H9 (cell line): ENCODE data around the gene TECPR2. TPM values are rescaled to one million over a fixed set of nuclear protein-coding genes. Genes with fewer than 3 reads are reported as not detected.

Experiments
- DNase-seq: peaks from one replicate; pipeline ENCODE4 v3.0.0-alpha.2; 2017
- H2AFZ ChIP-seq: one replicate; pipeline ENCODE4 v1.6.1; 2013; ENCODE audit warnings: mild to moderate bottlenecking, low read length, control low read depth, moderate library complexity
- H2AK5ac ChIP-seq: 2 replicates; pipeline ENCODE4 v1.6.1; 2013; ENCODE audit warnings: low read length, control low read depth, mixed read lengths; ENCODE audit not compliant: insufficient read length
- H2BK120ac ChIP-seq: one replicate; pipeline ENCODE4 v1.6.1; 2013; ENCODE audit warnings: low read depth, mild to moderate bottlenecking, low read length, control low read depth, inconsistent platforms; ENCODE audit not compliant: poor library complexity, severe bottlenecking
- H2BK12ac ChIP-seq: 2 replicates; pipeline ENCODE4 v1.6.1; 2013; ENCODE audit warnings: low read length, control low read depth, mixed read lengths, low read depth; ENCODE audit not compliant: insufficient read length
- H2BK15ac ChIP-seq: 2 replicates; pipeline ENCODE4 v1.6.1; 2013; ENCODE audit warnings: low read depth, low read length, control low read depth
- H2BK20ac ChIP-seq: one replicate; pipeline ENCODE4 v1.6.1; 2013; ENCODE audit warnings: low read depth, mild to moderate bottlenecking, low read length, control low read depth, inconsistent platforms; ENCODE audit not compliant: poor library complexity, severe bottlenecking
- H2BK5ac ChIP-seq: 2 replicates; pipeline ENCODE4 v1.6.1; 2013; ENCODE audit warnings: low read length, control low read depth, mixed read lengths; ENCODE audit not compliant: insufficient read length
- H3K14ac ChIP-seq: 2 replicates; pipeline ENCODE4 v1.6.1; 2013; ENCODE audit warnings: low read length, control low read depth; ENCODE audit not compliant: insufficient read depth
- H3K18ac ChIP-seq: 2 replicates; pipeline ENCODE4 v1.6.1; 2013; ENCODE audit warnings: low read depth, mild to moderate bottlenecking, mixed read lengths, low read length, control low read depth; ENCODE audit not compliant: insufficient read length
- H3K23ac ChIP-seq: 2 replicates; pipeline ENCODE4 v1.6.1; 2013; ENCODE audit warnings: low read length, control low read depth, mixed read lengths, low read depth; ENCODE audit not compliant: insufficient read length
- H3K23me2 ChIP-seq: 2 replicates; pipeline ENCODE4 v1.6.1; 2013; ENCODE audit warnings: low read depth, mild to moderate bottlenecking, mixed read lengths, low read length, control low read depth; ENCODE audit not compliant: insufficient read length, poor library complexity, severe bottlenecking
- H3K27ac ChIP-seq: 2 replicates; pipeline ENCODE4 v1.5.1; 2013; ENCODE audit warnings: low read length, control low read depth, mixed read lengths, low read depth; ENCODE audit not compliant: insufficient read length
- H3K27me3 ChIP-seq: 2 replicates; pipeline ENCODE4 v1.6.1; 2013; ENCODE audit warnings: low read length, control low read depth, inconsistent platforms; ENCODE audit not compliant: insufficient read depth
- H3K4ac ChIP-seq: 2 replicates; pipeline ENCODE4 v1.6.1; 2013; ENCODE audit warnings: low read depth, mild to moderate bottlenecking, control low read depth, inconsistent platforms, low read length, moderate library complexity
- H3K4me1 ChIP-seq: 2 replicates; pipeline ENCODE4 v1.6.1; 2013; ENCODE audit warnings: low read length, control low read depth, inconsistent platforms; ENCODE audit not compliant: insufficient read depth
- H3K4me2 ChIP-seq: 2 replicates; pipeline ENCODE4 v1.6.1; 2013; ENCODE audit warnings: low read length, control low read depth, mixed read lengths; ENCODE audit not compliant: insufficient read length, insufficient read depth
- H3K56ac ChIP-seq: 2 replicates; pipeline ENCODE4 v1.6.1; 2013; ENCODE audit warnings: low read depth, mild to moderate bottlenecking, mixed read lengths, low read length, control low read depth; ENCODE audit not compliant: insufficient read length
- H3K79me1 ChIP-seq: 2 replicates; pipeline ENCODE4 v1.6.1; 2013; ENCODE audit warnings: low read depth, mild to moderate bottlenecking, moderate library complexity, low read length, control low read depth, inconsistent platforms; ENCODE audit not compliant: insufficient read depth, poor library complexity, severe bottlenecking
- H3K79me2 ChIP-seq: 2 replicates; pipeline ENCODE4 v1.6.1; 2013; ENCODE audit warnings: low read length, control low read depth, inconsistent platforms; ENCODE audit not compliant: insufficient read depth
- H3K9ac ChIP-seq: 2 replicates; pipeline ENCODE4 v1.6.1; 2013; ENCODE audit warnings: low read length, control low read depth, mixed read lengths; ENCODE audit not compliant: insufficient read length; ENCODE audit errors: extremely low read depth
- H3K9me3 ChIP-seq: one replicate; pipeline ENCODE4 v1.6.1; 2013; ENCODE audit warnings: low read depth, low read length, inconsistent platforms; ENCODE audit not compliant: control insufficient read depth
- H3T11ph ChIP-seq: one replicate; pipeline ENCODE4 v1.6.1; 2013; ENCODE audit warnings: mild to moderate bottlenecking, low read length, control low read depth, inconsistent platforms
- H4K20me1 ChIP-seq: one replicate; pipeline ENCODE4 v1.6.1; 2013; ENCODE audit not compliant: control insufficient read depth, insufficient read length, insufficient read depth
- H4K5ac ChIP-seq: 2 replicates; pipeline ENCODE4 v1.6.1; 2013; ENCODE audit warnings: low read depth, mild to moderate bottlenecking, mixed read lengths, low read length, control low read depth; ENCODE audit not compliant: insufficient read length
- H4K8ac ChIP-seq: replicated peaks from 2 replicates; pipeline ENCODE4 v1.6.1; 2013; ENCODE audit warnings: low read length, control low read depth, mixed read lengths, low read depth; ENCODE audit not compliant: insufficient read length
- H4K91ac ChIP-seq: 2 replicates; pipeline ENCODE4 v1.6.1; 2013; ENCODE audit warnings: low read depth, mild to moderate bottlenecking, moderate library complexity, mixed read lengths, low read length, control low read depth; ENCODE audit not compliant: insufficient read length
- H3K27ac Mint-ChIP-seq, 3 experiments: 2 replicates in 2 of 3; 3 replicates in 1 of 3; pipeline ENCODE4 v1.8.0; 2020 to 2021; ENCODE audit warnings: mixed read lengths in 3 of 3, mild to moderate bottlenecking in 1 of 3, moderate library complexity in 1 of 3
- H3K27me3 Mint-ChIP-seq: 2 replicates; pipeline ENCODE4 v1.8.0; 2021; ENCODE audit warnings: low read depth, mild to moderate bottlenecking, moderate library complexity, mixed read lengths
- H3K36me3 Mint-ChIP-seq, 3 experiments: 2 replicates in 2 of 3; 3 replicates in 1 of 3; pipeline ENCODE4 v1.8.0; 2020 to 2021; ENCODE audit warnings: low read depth in 3 of 3, mixed read lengths in 3 of 3; ENCODE audit not compliant: insufficient read depth in 1 of 3
- H3K4me1 Mint-ChIP-seq, 2 experiments: 2 replicates each; pipeline ENCODE4 v1.8.0; 2020; ENCODE audit warnings: mixed read lengths in 2 of 2
- H3K4me3 Mint-ChIP-seq, 2 experiments: 2 replicates in 1 of 2; 3 replicates in 1 of 2; pipeline ENCODE4 v1.8.0; 2020 to 2021; ENCODE audit warnings: mild to moderate bottlenecking in 2 of 2, mixed read lengths in 2 of 2, moderate library complexity in 1 of 2
- H3K9me3 Mint-ChIP-seq, 2 experiments: 2 replicates in 1 of 2; 3 replicates in 1 of 2; pipeline ENCODE4 v1.8.0; 2020; ENCODE audit warnings: mild to moderate bottlenecking in 2 of 2, mixed read lengths in 2 of 2, moderate library complexity in 1 of 2
- CTCF ChIP-seq: fragments of 200-600 bp; sonication (generic); conservative IDR thresholded peaks from 3 replicates; pipeline ENCODE4 v1.8.0; 2021; ENCODE audit warnings: antibody characterized with exemption, mild to moderate bottlenecking
- WGBS: extraction: QIAGEN DNeasy Blood & Tissue Kit; methylation state at CpG from one replicate; pipeline ENCODE4 v1.1.7; 2013; ENCODE audit warnings: missing lambda C conversion rate, low lambda C conversion rate, mixed read lengths; ENCODE audit not compliant: insufficient read length; ENCODE audit errors: extremely low coverage; 5-methylcytosine and 5-hydroxymethylcytosine counted together
- total RNA-seq: library from RNA; stranded (reverse); gene quantifications from 2 replicates; pipeline ENCODE4 v1.2.1, GENCODE V29; 2021

The TECPR2 gene
- total RNA-seq, 1 experiment from 2014 or later, result 15.4 TPM

- Histone ChIP-seq H2BK5ac (no peak overlapping the region), H3K9me3 (no peaks in the 10 kb centered on the region), H2AFZ (no peak overlapping the region), H2BK12ac (no peak overlapping the region), H3K56ac (no peak overlapping the region), H3K14ac (no peak overlapping the region), H2BK15ac (no peak overlapping the region), H3K9ac (no peak overlapping the region), H4K5ac (no peak overlapping the region), H2BK120ac (no peak overlapping the region), H3K79me2 (no peaks in the 10 kb centered on the region), H3K23me2 (no peaks in the 10 kb centered on the region), H2BK20ac (no peak overlapping the region), H3K23ac (no peak overlapping the region), H3K4me1 (no peaks in the 10 kb centered on the region), H3K4ac (no peak overlapping the region), H4K91ac (no peak overlapping the region), H3T11ph (no peak overlapping the region), H3K79me1 (no peaks in the 10 kb centered on the region), H3K27ac (no peak overlapping the region), H4K8ac (no peak overlapping the region), H4K20me1 (no peaks in the 10 kb centered on the region), H3K27me3 (no peaks in the 10 kb centered on the region), H2AK5ac (no peak overlapping the region), H3K4me2 (no peak overlapping the region), H3K18ac (no peak overlapping the region)
- no peaks in the 10 kb centered on the region for H3K4me1 Mint-ChIP-seq
- TF ChIP-seq CTCF, result no peak
- no peak overlapping the region for H3K27ac Mint-ChIP-seq
- no peaks in the 10 kb centered on the region for H3K9me3 Mint-ChIP-seq
- peaks cover 18 to 53% (median 41%) of the 10 kb centered on the region in 3 experiments; a peak in 6 of 7 replicates for H3K36me3 Mint-ChIP-seq
- no peaks in the 10 kb centered on the region for H3K27me3 Mint-ChIP-seq
- WGBS, result no CpG with 5 or more reads among the region's 7 CpGs
- no peak for DNase-seq
- no peak overlapping the region for H3K4me3 Mint-ChIP-seq
These were observed 18.7 kb upstream of the TECPR2 start for GRCh38 chr14:102344084-102344483.
